GM12878 (cell line): ENCODE measurements around the gene GPC2. TPM values are rescaled to one million over a fixed set of nuclear protein-coding genes. Genes with fewer than 3 reads are reported as not detected.

Experiments
- CBFB ChIP-seq: IDR thresholded peaks from 2 replicates; pipeline ENCODE4 v1.6.1; 2016; ENCODE audit warnings: antibody characterized with exemption, low read depth
- HDAC6 ChIP-seq: fragments of 200-600 bp; sonication (generic); IDR thresholded peaks from one replicate; pipeline ENCODE4 v1.8.0; 2017; ENCODE audit warnings: antibody characterized with exemption; ENCODE audit not compliant: unreplicated experiment
- PKNOX1 ChIP-seq: fragments of 450-650 bp; IDR thresholded peaks from 2 replicates; pipeline ENCODE4 v1.6.1; 2016; ENCODE audit warnings: mild to moderate bottlenecking
- SKIL ChIP-seq: fragments of 450-650 bp; IDR thresholded peaks from 2 replicates; pipeline ENCODE4 v1.6.1; 2017; ENCODE audit warnings: mild to moderate bottlenecking, low read depth, inconsistent platforms; ENCODE audit not compliant: poor library complexity, severe bottlenecking
- ZNF687 ChIP-seq: fragments of 450-650 bp; IDR thresholded peaks from 2 replicates; pipeline ENCODE4 v1.6.1; 2017; ENCODE audit warnings: mild to moderate bottlenecking, moderate library complexity
- polyA plus RNA-seq, 11 experiments: library from polyadenylated mRNA; depleted of rRNA in 4 of 11; unstranded in 6 of 11; stranded (reverse) in 5 of 11; fragments of >200 nt; fragmentation: Nextera tagmentation in 4 of 11; fragmentation: Illumina TruSeq in 1 of 11; extraction: Ambion mirVana in 4 of 11; extraction: Trizol in 1 of 11; gene quantifications; 1 replicate in 1 of 11; 2 replicates in 10 of 11; pipeline versions ENCODE4 v1.2.1 to v1.2.3, GENCODE V29; 2011 to 2016; ENCODE audit warnings: inconsistent platforms in 2 of 11, missing spikeins in 2 of 11, low read depth in 1 of 11
- total RNA-seq, 4 experiments: library from RNA; depleted of rRNA in 3 of 4; stranded (reverse); fragments of >200 nt in 3 of 4; fragmentation: Illumina TruSeq in 1 of 4; extraction: Trizol in 1 of 4; gene quantifications; 2 replicates each; pipeline versions ENCODE4 v1.2.1 to v1.2.3, GENCODE V29; 2013 to 2021

The GPC2 gene
- total and polyA plus RNA-seq, 10 of the 15 experiments (the other 5 are each of a cell fraction or from before 2014, with no cell fraction given), result 0.19 to 6.3 (median 0.77) TPM

- TF ChIP-seq SKIL, result no peak
- peak; percentile 59; the same call in 1 of the 2 replicates for TF ChIP-seq ZNF687
- TF ChIP-seq PKNOX1, result no peak
- no peak for TF ChIP-seq CBFB
- no peak for TF ChIP-seq HDAC6
These were observed 50.8 kb downstream of the GPC2 start (continued) for GRCh38 chr7:100126239-100126930.
